ENCODE results near the gene CADPS2. TPM values are rescaled to one million over a fixed set of nuclear protein-coding genes. Genes with fewer than 3 reads are reported as not detected.

Gene CADPS2
- total RNA-seq, 1 donor from 2014 or later = 4.4 TPM

DNA sequence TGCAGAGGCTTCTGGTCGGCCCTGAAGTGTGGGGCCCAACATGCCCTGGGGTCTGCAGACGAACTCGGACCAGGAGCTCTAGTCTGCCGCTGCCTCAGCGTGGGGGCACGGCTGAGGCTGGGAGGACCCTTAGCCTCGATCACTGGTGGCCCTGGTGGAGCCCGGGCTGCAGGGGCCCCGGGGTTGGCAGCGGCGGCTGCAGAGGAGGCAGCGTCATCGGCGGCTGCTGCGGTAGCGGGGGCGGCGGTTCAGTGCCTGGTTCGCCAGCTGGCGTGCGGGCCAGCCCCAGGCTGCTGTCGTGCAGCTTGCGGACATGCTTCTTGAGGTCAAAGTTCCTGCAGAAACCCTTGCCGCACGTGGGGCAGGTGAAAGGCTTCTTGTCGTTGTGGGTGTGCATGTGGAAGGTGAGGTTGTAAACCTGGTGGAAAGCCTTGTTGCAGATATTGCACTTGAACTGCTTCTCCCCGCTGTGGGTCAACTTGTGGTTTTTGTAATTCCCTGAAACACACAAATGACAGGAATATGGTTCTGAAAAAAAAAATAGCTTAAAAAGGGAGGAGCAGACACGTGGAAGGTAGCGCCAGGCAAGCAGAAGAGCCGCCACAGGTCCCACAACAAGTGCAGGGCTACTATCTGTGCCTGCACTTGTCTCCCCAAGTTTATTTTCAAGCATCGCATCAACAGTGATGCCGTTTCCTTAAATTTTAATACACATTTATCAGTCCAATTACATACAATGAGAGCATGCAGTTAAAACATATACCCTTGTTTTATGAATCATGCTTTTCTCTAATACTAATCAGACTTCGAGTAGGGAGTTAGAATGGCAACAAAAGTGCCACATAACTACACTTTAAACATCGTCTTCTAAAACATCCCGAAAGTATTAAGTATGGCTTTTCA, 584.2 kb downstream of the CADPS2 start:
- no peak for DNase-seq (ENCODE audit: low read depth)
- H3K4me3 ChIP-seq (ENCODE audit: low read depth, low read length) = no peak overlapping the region
- TF ChIP-seq, protein P1, sequence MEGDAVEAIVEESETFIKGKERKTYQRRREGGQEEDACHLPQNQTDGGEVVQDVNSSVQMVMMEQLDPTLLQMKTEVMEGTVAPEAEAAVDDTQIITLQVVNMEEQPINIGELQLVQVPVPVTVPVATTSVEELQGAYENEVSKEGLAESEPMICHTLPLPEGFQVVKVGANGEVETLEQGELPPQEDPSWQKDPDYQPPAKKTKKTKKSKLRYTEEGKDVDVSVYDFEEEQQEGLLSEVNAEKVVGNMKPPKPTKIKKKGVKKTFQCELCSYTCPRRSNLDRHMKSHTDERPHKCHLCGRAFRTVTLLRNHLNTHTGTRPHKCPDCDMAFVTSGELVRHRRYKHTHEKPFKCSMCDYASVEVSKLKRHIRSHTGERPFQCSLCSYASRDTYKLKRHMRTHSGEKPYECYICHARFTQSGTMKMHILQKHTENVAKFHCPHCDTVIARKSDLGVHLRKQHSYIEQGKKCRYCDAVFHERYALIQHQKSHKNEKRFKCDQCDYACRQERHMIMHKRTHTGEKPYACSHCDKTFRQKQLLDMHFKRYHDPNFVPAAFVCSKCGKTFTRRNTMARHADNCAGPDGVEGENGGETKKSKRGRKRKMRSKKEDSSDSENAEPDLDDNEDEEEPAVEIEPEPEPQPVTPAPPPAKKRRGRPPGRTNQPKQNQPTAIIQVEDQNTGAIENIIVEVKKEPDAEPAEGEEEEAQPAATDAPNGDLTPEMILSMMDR (conservative IDR thresholded peaks at IDR 0.05; ENCODE audit: low read depth, low read length) = no peak

GRCh38 chr7:122300956-122301833, 585.1 kb downstream of the CADPS2 start:
- no peak for DNase-seq (ENCODE audit: low read depth)
- TF ChIP-seq, protein P1 (conservative IDR thresholded peaks at IDR 0.05; ENCODE audit: low read depth, low read length) = no peak
- no peak overlapping the region for H3K4me3 ChIP-seq (ENCODE audit: low read depth, low read length)

- TF ChIP-seq, protein P1 (conservative IDR thresholded peaks at IDR 0.05; ENCODE audit: low read depth, low read length) = no peak
- DNase-seq (ENCODE audit: low read depth) = no peak
- no peak overlapping the region for H3K4me3 ChIP-seq (ENCODE audit: low read depth, low read length)
These were observed 585.9 kb downstream of the CADPS2 start for GRCh38 chr7:122300211-122300932.

GRCh38 chr7:122299624-122300210, 586.5 kb downstream of the CADPS2 start:
- TF ChIP-seq, protein P1 (conservative IDR thresholded peaks at IDR 0.05; ENCODE audit: low read depth, low read length) = no peak
- H3K4me3 ChIP-seq (ENCODE audit: low read depth, low read length) = no peak overlapping the region
- DNase-seq (ENCODE audit: low read depth) = no peak

DNA sequence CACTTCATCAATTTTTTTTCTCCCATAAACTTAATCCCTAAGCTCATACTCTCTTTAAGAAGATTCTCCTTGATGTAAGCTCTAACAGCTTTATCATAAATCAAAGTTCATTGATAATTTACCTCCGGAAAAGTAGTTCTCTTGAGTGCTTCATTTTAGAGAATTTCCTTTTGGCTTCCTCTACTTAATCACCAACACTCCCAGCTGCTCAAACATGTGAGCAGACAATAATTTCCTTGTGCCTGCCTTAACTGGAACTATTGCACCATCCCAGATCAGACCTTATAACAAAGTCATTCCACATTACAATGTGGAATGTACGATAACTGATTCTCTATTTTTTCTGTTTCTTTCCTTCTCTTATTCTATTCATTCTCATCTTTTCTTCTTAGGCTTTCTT, 587.6 kb downstream of the CADPS2 start:
- TF ChIP-seq, protein P1 (conservative IDR thresholded peaks at IDR 0.05; ENCODE audit: low read depth, low read length) = no peak
- H3K4me3 ChIP-seq (ENCODE audit: low read depth, low read length) = no peak overlapping the region
- no peak for DNase-seq (ENCODE audit: low read depth)

DNA sequence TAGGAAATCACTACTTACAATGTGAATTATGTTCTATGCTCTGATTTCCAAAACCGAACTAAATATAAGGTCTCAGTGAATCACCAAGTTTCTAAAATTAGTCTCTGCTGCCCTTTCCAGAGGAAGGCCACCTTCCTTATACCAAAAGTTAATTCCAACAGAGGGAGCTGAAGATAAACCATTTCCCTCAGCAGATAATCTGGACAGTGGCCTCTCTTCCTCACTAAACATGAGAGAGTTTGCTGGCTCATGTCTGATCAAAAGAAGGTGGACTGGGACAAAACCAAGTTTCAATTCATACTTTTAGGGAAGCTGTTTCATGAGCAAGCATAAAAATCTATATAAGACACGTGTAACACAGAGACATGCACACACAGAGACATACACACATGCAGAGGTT, 588.1 kb downstream of the CADPS2 start:
- TF ChIP-seq, protein P1 (conservative IDR thresholded peaks at IDR 0.05; ENCODE audit: low read depth, low read length) = no peak
- no peak for DNase-seq (ENCODE audit: low read depth)
- no peak overlapping the region for H3K4me3 ChIP-seq (ENCODE audit: low read depth, low read length)

All from epithelial cell of proximal tubule (primary cell).